Dedifferentiated amniotic fluid mesenchymal stem cell (primary cell): ENCODE data around the gene PLA2G4E.
A peak's percentile ranks its signal among the peaks of the same experiment; 100 is the strongest.

Experiments
- DNase-seq: peaks from one replicate; pipeline ENCODE4 v3.0.0-alpha.2; 2016; ENCODE audit errors: extremely low spot score

Gene PLA2G4E

GRCh38 chr15:41955807-41956525 lies 64.9 kb downstream of the PLA2G4E start:
- no peak for DNase-seq

- no peak for DNase-seq
These were observed 65.7 kb downstream of the PLA2G4E start for GRCh38 chr15:41955100-41955499.

DNA sequence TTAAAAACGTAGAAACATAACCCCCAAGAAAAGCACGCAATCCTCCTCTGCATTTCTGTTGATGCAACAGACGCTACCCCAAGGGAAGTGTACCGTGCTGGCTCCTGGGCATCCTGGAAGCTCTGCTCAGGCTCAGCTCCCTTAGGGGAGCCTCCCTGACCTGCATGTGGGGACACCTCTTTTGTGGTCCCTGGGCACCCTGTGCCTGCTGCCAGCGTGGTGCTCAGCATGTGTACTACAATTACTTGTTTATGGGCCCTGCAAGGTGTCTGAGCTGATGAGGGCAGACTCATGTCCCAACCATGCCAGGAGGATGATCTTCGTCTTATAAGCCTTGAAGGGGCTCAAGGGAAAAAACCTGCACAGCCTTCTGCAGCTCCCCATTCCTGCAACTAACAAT lies 66.8 kb downstream of the PLA2G4E start:
- DNase-seq: no peak

- no peak for DNase-seq
These were observed 68.8 kb downstream of the PLA2G4E start for GRCh38 chr15:41952013-41952563.

GRCh38 chr15:41951571-41951970 lies 69.3 kb downstream of the PLA2G4E start:
- no peak for DNase-seq

GRCh38 chr15:41950489-41950888 lies 70.4 kb downstream of the PLA2G4E start:
- DNase-seq: no peak

GRCh38 chr15:41950127-41950483 lies 70.7 kb downstream of the PLA2G4E start:
- DNase-seq: no peak

- no peak for DNase-seq
These were observed 71.3 kb downstream of the PLA2G4E start for GRCh38 chr15:41949401-41950126.

GRCh38 chr15:41948490-41948889 lies 72.4 kb downstream of the PLA2G4E start:
- DNase-seq: no peak

DNA sequence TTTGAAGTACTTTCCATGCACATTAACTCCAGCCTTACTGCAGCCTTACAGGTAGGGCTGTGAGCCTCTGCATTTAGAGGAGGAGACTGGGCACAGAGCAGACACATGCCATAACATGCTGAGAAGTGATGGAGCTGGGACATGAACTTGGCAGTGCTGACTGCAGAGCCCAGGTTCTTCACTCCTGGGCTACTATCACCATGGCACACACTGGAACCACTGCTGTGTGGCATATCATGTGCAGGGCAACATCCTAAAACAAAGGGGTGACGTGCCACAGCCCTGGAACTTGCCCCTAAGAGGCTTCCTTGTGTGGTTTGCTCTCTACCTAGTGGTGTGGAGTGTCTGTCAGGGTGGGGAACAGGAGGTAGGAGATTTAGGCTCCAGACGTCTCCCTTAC lies 73.9 kb downstream of the PLA2G4E start:
- DNase-seq: no peak

GRCh38 chr15:41945731-41946130 lies 75.1 kb downstream of the PLA2G4E start:
- no peak for DNase-seq

DNA sequence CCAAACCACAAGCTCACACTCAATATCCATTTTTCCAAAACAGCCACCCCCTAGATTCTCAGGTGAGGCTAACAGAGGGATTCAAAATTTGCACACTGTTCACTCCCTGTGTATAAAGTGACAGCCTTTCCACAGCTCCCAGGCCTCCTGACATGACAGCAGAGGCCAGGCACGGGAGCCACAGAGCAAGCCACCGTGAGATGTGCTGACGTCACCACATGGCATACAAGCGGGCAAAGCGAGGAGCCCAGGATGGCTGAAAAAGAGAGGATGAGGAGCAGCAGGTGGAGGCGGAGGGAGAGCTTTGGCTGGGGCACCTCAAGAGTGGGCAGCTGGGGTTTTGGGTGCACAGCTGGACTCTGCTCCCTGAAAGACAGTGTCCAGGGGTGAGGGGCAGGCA lies 75.6 kb downstream of the PLA2G4E start:
- DNase-seq: no peak

DNA sequence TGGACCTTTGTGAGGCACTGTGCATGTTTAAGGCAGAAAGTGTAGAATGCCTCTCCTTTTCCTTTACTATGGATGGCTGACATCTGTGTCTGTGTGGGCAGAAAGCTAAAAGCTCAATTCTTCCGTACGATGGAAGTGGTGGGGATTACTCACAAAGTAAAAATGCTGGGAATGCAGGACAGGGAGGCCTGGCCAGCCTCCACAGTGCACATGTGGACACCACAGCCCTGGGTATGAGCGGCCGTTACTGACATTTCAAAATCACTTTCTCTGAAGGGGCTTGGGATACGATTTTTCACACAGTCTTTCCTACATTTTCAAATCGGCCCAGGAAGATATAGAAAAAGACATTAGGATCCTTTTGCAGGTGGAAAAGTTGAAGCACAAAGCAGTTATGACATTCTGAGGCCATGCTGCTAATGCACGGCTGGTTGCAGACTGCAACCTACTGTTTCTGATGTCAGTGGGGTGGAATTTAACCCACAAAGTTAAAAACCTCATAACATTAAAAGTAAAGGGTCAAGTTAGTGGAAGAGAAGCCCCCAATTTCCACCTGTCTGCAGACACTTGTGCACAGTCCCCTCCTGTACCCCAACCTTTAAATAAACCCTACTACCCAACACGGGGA lies 76.4 kb downstream of the PLA2G4E start:
- peak; percentile 87 for DNase-seq

- DNase-seq: no peak
These were observed 77.1 kb downstream of the PLA2G4E start for GRCh38 chr15:41943543-41944312.

GRCh38 chr15:41942886-41943285 lies 78.0 kb downstream of the PLA2G4E start:
- DNase-seq: no peak

- DNase-seq: no peak
These were observed 79.0 kb downstream of the PLA2G4E start for GRCh38 chr15:41941644-41942415.

GRCh38 chr15:41940441-41940857 lies 80.4 kb downstream of the PLA2G4E start:
- DNase-seq: no peak

DNA sequence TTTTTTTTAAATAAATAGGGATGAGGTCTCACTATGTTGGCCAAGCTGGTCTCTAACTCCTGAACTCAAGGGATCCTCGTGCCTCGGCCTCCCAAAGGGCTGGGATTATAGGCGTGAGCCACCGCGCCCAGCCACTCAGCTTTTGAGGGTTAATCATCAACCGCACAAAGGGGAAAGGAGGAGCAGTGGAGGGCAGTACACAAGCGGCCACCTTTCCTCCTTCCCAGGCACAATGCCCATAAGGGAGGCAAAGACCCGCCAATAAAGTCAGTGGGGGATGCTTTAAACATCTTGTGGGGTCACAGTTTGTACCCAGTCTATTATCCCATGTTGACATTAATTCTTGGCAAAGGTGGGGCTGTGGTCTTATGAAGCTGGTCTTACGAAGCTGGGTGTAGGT lies 80.9 kb downstream of the PLA2G4E start:
- no peak for DNase-seq

DNA sequence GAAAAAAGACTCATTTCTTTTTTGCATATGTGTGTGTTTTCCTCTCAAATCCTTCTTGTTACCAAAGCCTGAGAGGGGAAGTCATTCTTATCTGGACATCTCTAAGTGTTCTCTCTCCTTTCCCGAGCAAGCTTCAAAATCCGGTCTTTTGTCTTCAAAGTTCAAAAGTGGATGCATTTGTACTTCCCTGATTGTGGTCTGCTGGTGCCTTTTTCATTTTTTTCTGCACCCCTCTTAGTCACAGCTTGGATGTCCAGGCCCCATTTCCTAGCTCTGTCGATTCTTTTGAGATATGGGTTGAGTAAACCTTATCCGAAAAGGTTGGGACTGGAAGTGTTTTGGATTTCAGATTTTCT lies 83.3 kb downstream of the PLA2G4E start:
- DNase-seq: no peak

DNA sequence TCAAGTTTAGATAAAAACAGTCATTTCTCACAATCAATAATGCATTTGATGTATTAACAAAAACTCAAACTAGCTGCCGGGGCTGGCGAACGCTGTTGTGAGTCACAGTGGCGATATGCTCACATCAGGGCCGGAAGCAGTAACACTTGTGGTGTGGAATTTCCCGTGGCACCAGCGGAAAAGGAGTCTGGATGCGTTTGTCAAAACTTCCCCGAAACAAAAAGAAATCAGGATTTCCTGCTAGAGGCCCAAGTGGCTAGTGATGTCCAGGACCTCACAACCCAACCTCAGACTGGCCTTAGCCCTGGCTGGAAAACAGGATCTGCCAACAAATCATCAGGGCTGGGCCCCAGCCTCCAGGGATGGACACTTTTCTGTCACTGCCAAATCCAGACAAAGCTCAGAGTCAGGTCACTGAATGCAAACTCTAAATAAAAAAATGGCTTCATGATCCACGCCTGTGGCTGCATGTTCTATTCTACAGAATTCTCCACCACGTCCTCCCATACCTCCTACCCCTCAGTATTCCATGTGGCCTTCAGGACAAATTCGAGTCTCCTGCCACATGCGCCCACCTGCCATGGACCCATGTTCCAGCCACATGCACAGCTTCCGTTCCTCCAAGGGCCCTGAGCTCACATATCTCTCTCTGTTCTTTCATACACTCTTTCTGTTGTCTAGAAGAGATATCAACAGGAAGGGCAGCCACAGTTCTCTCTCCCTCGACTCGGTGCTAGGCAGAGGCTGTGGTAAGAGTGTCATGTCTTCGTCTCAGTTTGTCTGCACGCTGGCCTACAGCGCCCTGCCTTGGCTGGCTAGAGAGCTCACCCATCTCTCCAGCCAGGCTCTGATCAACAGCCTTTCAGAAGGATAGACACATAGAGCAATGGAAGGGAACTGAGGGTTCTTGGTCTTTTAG lies 83.9 kb downstream of the PLA2G4E start:
- DNase-seq: no peak
